DOHH2 (cell line): ENCODE results near the gene NCSTN.

Experiments
- CTCF ChIP-seq: fragments of 200-600 bp; sonication (generic); IDR thresholded peaks from one replicate; pipeline ENCODE4 v1.5.1; 2014; ENCODE audit warnings: antibody characterized with exemption, mild to moderate bottlenecking, low read depth, low read length; ENCODE audit not compliant: poor library complexity, severe bottlenecking
- EZH2phosphoT487 ChIP-seq: fragments of 200-600 bp; sonication (generic); IDR thresholded peaks from 2 replicates; pipeline ENCODE4 v1.6.1; 2017; ENCODE audit warnings: borderline replicate concordance, mild to moderate bottlenecking, antibody characterized with exemption, low read length, moderate library complexity, mixed read lengths

DNA sequence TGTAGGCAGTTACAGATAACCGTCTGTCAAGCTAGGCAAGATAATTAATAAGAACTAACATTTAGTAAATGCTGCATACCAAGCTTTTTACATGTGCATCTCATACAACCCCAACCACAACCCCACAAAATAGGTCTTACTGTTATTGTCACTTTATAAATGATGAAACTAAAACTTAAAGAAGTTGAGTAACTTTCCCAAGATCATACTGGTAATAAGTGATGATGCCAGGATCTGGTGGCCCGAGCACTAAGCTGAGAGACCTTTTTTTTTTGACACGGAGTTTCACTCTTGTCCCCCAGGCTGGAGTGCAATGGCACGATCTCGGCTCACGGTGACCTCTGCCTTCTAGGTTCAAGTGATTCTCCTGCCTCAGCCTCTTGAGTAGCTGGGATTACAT lies 1.8 kb downstream of the NCSTN start:
- TF ChIP-seq CTCF (no peak), EZH2phosphoT487 (no peak)
